ENCODE measurements around the gene ZNF385C.

Gene ZNF385C

DNA sequence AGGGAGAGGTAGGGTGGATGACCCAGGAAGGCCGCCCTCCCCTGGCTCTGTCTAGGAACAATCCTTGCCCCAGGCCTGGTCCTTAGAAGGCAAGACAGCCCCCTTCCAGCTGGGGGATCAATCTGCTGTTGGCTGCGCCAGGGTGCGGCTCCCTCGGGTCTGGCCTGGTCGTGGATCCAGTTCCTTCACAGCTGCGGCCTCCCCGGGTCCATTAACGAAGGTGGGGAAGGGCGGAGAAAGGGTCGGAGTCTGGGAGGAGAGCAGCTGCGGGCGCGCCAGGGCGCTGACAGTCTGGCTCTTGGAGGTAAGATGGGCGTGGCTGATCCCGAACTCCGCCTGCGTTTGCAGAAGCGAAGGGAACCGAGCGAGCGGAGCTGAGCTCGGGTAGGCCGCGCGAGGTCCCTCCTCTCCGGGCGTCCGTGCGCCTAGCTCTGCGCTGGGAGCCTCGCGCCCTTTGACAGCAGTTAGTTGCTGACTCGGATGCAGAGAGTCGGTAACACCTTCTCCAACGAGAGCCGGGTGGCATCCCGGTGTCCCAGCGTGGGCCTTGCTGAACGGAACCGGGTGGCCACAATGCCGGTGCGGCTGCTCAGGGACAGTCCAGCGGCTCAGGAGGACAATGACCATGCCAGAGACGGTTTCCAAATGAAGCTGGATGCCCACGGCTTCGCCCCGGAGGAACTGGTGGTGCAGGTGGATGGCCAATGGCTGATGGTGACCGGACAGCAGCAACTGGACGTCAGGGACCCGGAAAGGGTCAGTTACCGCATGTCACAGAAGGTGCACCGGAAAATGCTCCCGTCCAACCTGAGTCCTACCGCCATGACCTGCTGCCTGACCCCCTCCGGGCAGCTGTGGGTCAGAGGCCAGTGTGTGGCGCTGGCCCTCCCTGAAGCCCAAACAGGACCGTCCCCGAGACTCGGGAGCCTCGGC, 24.4 kb upstream of the ZNF385C start, which contains the start of gene HSPB9:
TSS of gene HSPB9 (plus strand) at position 434 of the 933 bp plus-strand sequence. CDS start at position 481, 47 bp downstream.
- peak in 1 of 3 experiments; percentile 84 for DNase-seq

DNA sequence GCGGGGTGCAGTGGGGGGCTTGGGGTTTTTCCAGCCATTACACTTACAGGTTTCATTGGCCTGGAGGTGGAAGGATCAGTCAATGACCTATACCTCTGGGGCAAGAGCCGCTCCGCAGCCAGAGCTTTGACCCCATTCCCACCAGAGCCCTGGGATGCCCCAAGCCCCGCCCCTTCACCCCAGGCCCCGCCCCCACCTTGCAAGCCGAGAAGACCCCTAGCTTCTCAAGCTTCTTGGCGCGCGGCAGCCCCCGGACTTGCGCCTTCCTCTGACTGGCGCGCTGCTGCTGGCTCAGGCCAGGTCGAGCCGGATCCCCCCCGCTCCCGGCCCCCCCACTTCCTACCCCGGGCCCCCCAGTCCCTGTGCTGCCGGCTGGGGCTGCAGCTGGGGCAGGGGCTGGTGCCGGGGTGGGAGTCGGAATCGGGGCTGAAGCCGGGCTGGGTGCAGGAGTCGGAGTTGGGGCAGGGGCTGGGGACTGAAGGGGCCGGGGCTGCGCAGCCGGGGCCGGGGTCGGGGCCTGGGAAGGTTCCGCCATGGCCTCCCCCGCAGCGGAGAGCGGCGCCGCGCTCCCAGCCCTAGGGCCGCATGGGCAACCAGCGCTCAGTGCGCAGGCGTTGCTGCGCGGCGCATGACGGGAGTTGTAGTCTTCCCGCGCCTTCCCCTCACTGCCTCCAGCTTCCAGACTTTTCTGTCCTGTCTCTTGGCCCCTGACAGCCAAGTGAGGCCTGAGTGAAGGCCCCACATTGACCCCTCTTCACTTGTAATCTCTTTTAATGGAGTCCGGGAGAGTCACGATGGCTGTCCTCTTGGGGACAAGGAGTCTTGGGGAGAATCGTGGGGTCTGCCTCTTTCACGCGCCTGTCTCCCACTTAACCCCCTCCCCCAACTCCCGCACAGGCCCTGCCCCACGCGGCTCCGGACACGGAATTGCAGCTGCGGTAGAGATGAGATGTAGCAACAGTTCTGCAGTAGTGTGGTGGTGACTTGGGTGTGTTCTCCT, 22.8 kb upstream of the ZNF385C start, which contains the start of gene KAT2A:
TSS of gene KAT2A (minus strand) at position 598 of the 1,000 bp plus-strand sequence. CDS start at position 535, 63 bp downstream.
- DNase-seq = peak; percentile 76 to 83 (median 79)

DNA sequence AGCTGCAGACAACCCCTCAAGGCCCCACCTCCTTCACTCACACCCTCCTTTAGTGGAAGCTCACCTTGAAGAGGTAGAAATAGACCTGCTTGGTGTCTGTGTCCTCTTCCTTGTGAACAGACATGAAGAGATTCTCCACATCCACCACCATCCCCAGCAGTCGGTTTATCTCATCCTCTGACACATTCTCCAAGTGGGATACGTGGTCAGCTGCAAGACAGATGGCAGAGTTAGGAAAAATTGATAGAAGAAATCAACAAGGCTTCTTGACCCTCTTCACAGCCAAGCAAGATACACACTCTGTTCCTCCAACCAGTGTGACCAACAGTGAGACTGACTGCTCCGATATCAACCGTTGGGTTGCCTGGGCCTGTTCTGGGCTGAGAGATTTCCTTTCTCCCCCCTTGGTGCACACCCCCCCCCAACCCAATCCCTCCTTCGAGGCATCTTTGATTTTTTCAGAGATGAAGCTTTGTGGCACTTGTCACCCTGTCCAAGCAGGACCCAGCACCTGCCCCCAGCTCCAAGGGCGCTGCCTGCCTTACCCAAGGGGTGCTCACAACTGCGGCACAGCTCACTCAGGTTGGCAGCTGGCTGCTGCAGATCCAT, 22.0 kb upstream of the ZNF385C start:
- DNase-seq = no peak

DNA sequence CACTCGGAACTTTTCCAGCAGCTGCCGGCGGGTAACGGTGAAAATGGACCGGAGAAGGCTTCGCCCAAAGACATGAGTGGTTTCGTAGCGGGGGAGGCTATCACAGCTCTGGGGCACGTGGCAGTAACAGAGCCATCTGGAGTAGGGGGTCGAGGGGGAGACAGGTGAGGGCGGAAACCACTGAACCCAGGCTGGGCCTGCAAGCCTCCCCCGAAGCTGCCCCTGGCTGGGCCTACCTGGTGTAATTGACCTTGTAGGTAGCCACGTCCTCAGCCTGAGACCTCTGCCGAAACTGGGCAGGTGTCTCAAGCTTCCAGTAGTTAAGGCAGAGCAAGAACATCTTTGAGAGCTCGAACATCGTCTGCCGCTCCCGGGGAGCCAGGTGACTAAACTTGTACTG, 21.0 kb upstream of the ZNF385C start:
- no peak for DNase-seq

DNA sequence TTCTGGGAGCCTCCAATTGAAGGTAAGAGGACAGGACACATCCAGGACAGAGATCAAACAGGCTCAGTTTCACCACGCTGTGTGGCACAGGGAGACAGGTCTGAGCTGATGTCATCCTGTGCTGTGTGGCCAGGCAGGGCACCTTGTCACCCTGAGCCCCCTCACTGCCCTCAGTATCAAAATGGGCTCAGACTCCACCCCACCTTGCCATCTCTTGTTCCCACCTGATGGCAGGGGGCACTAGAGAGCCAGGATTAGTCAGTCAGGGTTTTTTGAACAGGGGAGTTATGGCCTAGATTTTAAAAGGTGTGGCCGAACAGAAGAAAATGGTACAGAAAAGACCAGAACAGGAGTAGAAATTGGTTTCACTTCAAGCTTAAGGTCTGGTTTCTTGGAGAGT, 20.3 kb upstream of the ZNF385C start:
- DNase-seq = peak in 2 of 3 experiments; percentile 11 to 42

DNA sequence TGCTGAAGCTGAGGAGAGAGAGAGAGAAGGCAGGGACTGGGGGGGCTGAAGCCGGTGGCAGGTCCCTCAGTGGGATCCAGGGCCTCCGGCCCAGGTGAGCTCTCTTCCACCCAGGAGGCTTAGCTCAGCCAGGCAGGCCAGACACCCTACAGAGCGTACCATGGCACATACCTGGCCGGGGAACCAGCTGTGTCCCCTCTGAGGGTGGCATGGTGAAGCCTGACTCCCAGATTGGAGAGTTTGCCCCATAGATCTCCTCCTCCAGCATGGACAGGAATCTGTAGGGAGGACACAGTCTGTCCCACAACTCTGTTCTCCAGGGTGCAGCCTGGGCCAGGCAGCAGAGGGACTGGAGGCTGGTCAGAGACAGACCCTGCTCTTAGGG, 19.8 kb upstream of the ZNF385C start:
- DNase-seq = no peak

DNA sequence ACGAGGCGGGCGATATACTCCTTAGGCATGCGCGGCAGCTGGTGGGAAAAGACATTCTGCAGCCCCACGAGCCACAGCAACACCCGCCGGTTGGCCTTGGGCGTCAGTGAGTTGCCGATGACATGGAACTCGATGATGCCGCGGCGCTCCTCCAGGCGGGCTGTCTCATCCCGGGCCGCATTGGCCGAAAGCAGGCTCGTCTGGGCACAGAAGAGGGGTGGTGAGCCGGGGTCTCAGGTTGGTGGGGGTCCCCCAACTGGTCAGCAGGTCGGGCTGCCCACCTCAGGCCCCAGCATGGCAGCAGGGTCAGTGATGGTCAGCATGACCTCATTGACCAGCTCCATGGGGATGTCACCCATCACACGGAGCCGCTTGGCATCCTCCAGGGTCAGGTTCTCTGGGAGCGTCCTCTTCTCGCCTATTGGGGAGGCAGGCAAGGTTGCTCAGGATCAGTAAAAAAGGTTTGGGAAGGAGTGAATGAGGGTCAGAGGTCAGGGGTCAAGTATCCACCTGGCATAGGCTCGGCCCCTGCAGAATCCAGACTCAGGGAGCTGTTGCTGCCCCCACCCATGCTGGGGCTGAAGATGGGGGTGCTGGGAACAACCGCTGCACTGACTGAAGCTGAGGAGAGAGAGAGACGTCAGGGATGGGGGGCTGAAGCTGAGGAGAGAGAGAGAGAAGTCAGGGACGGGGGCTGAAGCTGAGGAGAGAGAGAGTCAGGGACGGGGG, 19.3 kb upstream of the ZNF385C start:
- no peak for DNase-seq

DNA sequence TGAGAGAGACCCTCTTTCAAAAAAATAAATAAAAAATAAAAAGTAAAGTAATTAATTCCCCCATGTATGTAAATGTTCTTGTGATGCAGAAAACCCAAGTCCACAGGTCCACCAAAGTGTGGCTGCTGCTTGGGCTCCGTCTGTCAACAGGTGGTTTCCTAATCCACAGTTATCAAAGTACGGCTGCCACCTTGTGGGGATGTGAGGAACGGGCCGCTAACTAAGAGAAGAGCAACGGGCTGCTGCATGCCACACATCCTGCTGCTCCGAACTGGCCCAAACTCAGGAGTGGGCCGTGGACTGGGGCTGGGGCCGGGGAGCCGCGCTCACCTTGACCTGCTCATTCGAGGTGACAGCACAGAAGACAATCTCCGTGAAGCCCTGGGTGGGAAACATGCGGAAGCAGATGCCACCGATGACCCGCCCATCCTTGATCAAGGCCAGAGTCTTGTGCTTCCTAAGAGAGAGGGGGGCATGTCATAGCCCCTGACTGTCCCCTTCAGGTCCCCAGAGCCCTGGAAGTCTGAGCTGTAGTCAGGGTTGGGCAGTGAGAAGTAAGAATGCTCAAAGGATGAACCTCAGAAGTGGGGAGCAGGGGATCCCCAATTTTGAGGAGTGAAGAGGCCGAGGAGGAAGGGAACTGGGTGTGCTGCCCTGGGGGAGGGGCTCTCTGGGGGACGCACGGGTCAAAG, 18.6 kb upstream of the ZNF385C start:
- peak; percentile 43 to 79 (median 78) for DNase-seq

DNA sequence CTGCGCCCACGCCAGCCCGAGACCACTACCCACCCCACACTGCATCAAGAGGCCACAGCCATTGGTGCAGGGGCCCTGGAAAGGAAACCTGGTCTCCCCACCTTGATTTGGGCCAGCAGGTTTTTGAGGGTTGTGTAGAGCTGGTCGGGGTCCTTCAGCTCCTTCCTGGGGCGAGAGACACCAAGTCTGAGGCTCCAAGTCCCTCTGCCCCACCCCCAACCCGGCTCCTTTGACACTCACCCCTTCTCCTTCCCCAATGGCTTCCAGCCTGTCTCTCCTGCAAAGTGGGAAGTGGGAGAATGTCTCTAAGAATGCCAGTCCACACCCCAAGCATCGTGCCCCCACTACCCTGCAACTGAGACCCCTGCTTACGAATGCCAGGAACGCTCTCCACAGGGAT, 15.8 kb upstream of the ZNF385C start:
- DNase-seq = no peak

DNA sequence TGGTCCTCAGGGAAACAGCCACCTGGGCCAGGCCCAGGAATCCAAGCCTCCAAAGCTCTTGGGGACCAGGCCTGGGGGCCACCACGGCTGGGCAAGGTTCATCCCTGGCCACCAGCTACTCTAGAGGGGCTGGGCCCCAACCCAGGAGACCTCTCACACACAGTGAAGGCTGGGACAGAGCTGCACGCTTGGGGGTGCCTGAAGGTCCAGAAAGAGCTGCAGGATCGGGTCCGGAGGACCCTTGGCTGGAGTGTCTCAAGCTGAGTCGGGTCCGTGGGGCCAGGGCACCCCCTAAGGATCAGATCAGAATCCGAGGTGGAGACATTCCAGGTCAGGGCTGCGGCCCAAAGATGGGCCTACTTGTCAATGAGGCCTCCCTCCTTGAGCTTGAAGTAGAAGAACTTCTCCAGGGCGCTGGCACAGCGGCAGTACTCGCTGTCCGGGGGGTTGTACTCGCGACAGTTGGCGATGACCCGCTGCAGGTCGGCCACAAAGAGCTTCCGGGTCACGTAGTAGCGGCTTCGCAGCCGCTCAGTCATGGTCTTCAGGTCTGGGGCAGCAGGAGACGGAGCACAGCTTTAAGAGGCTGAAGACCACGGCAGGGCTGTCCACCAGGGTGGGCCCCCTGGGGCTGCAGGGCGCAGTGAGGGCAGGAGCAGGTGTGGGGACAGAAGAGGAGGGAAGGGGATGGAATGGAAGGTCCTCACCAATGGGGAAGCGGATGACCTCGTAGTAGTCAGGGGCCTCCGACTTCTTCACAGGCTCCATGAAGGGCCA, 15.2 kb upstream of the ZNF385C start:
- DNase-seq = no peak

DNA sequence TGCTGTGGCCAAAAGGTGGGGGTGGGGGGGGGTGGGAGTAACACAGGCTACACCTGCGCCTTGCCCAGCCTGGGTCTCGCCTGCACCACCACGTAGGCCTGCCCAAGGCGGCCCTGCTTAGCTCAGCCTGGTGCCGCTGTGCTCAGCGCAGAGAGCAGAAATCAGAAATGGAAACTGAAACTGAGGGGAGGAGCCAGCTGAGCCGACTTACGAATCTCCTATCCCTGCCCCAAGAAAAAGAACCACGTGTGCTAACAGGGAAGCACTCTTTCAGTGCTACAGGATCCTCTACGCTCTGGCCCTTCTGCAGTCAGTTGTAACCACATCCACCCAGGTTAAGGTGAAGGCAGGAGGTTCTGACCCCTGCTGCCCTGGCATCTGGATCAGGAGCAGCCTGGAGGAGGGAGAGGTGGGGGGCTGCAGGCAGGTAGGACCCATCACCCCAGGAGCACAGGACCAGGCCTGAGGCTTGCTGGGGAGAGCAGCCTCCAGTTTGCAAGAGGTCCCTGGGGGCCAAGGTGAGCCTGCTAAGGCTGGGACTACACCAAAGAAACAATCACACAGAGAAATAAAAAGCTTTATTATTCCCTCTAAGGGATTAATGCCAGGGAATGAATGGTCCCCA, 14.4 kb upstream of the ZNF385C start, which contains the start of gene DHX58:
TSS of gene DHX58 (minus strand) at position 163 of the 625 bp plus-strand sequence. CDS start 822 bp downstream, outside the sequence.
- DNase-seq = peak in 1 of 3 experiments; percentile 80

DNA sequence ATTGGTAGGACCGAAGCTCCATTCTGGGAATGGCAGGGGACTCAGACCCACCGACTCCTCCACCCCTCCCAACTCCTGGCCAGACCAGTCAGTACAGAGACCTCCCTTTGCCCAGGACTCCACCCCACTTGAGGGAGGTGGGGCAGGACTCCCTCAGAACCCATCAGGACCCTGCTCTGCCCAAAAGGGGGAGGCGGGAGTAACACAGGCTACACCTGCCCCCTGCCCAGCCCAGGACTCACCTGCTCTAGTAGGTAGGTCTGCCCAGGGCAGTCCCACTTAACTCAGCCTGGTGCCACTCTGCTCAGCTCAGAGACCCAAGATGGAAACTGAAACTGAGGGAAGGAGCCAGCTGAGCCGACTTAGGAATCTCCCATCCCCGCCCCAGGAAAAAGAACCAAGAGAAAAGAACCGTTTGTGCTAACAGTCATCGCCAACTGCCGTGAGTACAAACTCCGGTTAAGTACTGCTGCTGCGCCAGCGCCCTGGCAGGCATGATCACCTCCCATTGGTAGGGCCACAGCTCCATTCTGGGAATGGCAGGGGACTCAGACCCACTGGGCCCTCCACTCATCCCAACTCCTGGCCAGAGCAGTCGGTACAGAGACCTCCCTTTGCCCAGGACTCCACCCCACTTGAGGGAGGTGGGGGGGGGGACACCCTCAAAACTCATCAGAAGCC, 13.7 kb upstream of the ZNF385C start:
- DNase-seq = peak in 1 of 3 experiments; percentile 10

DNA sequence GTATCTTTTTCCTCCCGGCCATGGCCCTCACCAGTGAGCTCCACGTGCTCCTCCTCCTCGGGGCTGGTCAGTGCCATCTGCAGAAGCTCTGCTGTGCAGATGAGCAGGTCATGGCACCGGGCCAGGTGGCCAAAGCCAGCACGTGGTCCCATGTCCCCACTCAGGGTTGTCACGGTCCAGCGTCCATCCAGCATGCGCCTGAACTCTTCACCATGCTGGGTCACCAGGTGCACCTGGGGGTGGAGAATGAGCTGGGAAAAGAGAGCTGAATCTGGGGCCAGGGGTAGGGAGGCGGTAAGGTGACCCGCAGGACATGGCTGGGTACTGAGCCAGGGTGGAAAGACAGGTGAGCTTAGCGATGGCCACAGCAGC, 13.0 kb upstream of the ZNF385C start:
- DNase-seq = no peak

DNA sequence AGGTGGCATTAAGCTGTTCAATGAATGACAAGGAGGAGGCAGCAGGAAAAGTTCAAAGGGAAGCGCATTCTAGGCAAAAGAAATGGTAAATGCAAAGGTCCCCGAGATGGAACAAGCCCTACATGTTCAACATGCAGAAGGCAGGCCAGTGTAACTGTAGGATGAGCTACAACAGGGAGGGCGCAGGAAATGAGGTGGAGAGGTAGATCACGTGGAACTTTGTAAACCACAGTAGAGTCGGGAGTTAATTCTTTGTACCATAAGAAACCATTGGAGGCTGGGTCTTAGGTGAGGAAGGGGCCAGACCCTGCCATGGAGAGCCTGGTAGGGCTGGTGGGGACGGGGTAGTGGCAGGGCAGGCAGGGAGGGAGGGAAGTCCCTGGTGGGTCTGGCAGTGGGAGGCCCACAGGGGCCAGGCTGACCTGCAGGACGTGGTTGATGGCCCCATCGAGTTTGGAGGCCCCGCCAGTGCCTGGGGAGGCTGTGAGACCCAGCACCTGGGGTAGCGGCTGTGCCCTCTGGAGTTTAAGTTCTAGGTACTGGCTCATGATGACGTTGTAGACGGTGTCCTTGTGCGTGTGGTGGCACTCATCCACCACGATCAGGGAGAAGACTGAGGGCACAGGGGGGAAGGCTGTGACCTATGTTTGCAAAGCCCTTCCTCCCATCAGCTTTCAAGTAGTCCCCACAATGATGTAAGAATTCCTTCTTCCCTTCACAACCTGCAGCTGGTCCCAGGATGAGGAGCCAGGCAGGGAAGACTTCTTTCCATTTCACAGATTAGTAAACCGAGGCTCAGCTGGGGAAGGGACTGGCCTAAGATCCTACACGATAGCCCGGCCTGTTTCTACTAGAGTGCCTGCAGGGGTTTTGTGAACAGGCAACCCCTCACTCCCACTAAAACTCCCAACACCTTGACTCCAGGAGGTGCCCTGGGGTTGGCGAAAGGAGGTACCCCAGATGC, 12.3 kb upstream of the ZNF385C start:
- DNase-seq = no peak

DNA sequence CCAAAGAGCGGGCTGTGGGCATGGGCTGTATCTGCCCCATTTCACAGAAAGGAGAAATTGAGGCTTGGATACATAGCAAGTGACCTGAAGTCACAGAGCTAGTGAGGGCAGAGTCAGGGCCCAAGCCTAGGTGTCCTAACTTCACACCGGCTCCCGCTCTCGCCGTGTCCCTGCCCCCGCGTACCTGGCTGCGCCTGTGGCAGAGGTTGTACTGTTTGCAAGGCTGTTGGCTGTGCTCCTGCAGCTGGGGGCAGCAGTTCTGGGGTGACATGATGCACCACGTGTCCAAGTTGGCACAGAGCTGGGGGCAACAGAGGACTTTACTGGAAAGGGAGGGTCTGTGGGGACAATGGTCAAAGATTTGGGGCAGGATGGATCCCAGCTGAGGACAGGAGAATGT, 10.8 kb upstream of the ZNF385C start:
- no peak for DNase-seq

DNA sequence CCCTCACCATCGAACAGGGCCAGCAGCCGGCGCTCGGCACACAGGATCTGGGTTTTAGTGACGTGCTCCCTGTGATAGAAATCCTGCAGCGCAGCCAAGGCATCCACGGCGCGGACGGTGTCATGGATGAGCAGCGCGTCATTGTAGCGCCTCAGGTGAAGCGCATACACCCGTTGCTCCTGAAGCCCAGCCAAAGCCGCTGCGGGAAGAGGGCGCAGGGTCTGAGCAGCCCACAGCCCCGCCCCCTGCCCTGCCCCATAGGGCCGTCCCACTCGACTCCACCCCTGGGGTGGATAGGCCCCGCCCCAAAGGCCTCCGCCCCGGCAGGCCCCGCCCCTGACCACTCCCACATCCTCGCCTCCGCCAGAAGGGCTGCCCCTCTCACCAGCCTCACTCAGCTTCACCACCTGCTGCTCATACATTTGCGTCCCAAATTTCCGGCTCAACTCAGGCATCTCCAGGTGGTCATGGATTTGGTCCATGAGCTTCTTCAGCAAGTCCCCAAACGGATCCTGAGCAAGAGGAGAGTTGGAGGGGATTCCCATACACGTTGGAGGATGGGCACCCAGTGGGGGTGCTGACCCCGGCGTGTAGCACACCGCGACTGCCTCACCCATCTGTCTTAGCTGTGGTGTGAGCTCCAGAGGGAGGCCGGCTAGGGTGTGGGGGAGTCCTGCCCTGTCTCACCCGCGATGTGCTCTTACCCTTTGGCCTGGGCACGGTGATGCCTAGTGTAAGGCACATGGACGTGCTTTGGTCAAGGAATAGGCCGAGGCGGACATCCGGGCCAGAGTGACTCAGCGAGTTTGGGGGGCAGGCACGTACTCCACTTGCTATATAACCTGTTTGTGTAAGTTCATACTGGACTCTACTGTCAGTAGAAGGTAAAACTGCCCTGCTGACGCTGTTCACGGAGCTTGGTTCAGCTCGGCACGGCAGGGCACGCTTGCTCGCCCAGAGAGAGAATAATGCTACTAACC, 9.6 kb upstream of the ZNF385C start:
- peak in 1 of 3 experiments; percentile 93 for DNase-seq

DNA sequence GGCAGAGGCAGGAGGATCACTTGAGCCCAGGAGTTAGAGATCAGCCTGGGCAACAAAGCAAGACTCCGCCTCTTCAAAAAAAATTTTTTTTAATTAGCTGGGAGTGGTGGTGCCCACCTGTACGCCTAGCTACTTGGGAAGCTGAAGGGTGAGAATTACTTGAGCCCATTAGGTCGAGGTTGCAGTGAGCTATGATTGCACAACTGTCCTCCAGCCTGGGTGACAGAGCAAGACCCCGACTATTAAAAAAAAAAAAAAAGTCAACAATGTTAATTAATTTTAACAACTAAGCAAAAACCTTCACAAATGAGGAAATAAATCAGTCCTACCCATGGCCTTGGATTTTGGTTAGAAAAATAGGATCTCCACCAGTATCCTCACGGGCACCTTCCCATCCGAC, 8.9 kb upstream of the ZNF385C start:
- no peak for DNase-seq
